Colonic mucosa (tissue), 4 donors: ENCODE results near the gene SLC44A2. TPM values are rescaled to one million over a fixed set of nuclear protein-coding genes. Genes with fewer than 3 reads are reported as not detected.

Experiments
- DNase-seq: peaks from one replicate; pipeline ENCODE4 v3.0.0-alpha.2; 2020
- H3K27ac ChIP-seq: fragments of 200-600 bp; one replicate; pipeline ENCODE4 v1.8.0; 2021
- H3K27me3 ChIP-seq: fragments of 200-600 bp; one replicate; pipeline ENCODE4 v1.8.0; 2021
- H3K36me3 ChIP-seq: fragments of 200-600 bp; one replicate; pipeline ENCODE4 v1.8.0; 2021
- H3K4me1 ChIP-seq: fragments of 200-600 bp; one replicate; pipeline ENCODE4 v1.8.0; 2021; ENCODE audit warnings: mild to moderate bottlenecking
- H3K4me3 ChIP-seq: fragments of 200-600 bp; one replicate; pipeline ENCODE4 v1.8.0; 2021
- H3K9ac ChIP-seq, 2 donors: one replicate each; pipeline ENCODE4 v1.7.0; 2013; ENCODE audit warnings: control low read depth in 2 of 2, low read depth in 2 of 2, low read length in 2 of 2
- H3K9me3 ChIP-seq: fragments of 200-600 bp; one replicate; pipeline ENCODE4 v1.8.0; 2021
- intact Hi-C: fragments of 100-400 bp; cut with DNase I; formaldehyde crosslinking; loops from one replicate; pipeline ENCODE4 v1.14.1; 2022
- total RNA-seq, 2 donors: library from RNA; stranded (reverse); fragmentation: NEBNext Ultra II Directional in 1 of 2; extraction: Animal tissue kit (Norgen Biotek cat#: 25700) in 1 of 2; gene quantifications; one replicate each; pipeline ENCODE4 v1.2.1, GENCODE V29; 2021
- TF ChIP-seq, protein P1 (sequence below): fragments of 200-600 bp; IDR thresholded peaks from one replicate; pipeline ENCODE4 v1.8.0; 2022; ENCODE audit warnings: antibody characterized with exemption, mild to moderate bottlenecking
- donor health status: healthy.
- donor health status: DM: no; HTN: no; CAD: no.
- donor health status: DM: no; HTN: no; CAD: no.

The SLC44A2 gene
- total RNA-seq, 2 donors from 2014 or later = 87.1 to 137 TPM

DNA sequence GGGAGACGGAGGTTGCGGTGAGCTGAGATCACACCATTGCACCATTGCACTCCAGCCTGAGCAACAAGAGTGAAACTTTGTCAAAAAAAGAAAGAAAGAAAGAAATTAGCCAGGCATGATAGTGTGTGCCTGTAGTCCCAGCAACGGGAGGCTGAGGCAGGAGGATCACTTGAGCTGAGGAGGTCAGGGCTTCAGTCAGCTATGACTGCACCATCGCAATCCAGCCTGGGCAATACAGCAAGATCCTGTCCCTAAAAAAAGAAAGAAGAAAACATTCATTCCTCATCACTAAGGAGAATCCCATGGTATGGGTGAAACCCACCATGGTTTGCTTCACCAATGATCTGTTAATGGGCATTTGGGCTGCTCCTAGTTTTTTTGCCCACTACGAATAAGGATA, 25.2 kb upstream of the SLC44A2 start:
- TF ChIP-seq, protein P1, sequence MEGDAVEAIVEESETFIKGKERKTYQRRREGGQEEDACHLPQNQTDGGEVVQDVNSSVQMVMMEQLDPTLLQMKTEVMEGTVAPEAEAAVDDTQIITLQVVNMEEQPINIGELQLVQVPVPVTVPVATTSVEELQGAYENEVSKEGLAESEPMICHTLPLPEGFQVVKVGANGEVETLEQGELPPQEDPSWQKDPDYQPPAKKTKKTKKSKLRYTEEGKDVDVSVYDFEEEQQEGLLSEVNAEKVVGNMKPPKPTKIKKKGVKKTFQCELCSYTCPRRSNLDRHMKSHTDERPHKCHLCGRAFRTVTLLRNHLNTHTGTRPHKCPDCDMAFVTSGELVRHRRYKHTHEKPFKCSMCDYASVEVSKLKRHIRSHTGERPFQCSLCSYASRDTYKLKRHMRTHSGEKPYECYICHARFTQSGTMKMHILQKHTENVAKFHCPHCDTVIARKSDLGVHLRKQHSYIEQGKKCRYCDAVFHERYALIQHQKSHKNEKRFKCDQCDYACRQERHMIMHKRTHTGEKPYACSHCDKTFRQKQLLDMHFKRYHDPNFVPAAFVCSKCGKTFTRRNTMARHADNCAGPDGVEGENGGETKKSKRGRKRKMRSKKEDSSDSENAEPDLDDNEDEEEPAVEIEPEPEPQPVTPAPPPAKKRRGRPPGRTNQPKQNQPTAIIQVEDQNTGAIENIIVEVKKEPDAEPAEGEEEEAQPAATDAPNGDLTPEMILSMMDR = no peak
- Histone ChIP-seq H3K27ac (no peak overlapping the region), H3K4me1 (no peaks in the 10 kb centered on the region), H3K9ac (no peak overlapping the region), H3K4me3 (no peak overlapping the region), H3K27me3 (no peaks in the 10 kb centered on the region), H3K9me3 (no peaks in the 10 kb centered on the region), H3K36me3 (no peaks in the 10 kb centered on the region)
- DNase-seq = no peak
- intact Hi-C loops = no loop called here

DNA sequence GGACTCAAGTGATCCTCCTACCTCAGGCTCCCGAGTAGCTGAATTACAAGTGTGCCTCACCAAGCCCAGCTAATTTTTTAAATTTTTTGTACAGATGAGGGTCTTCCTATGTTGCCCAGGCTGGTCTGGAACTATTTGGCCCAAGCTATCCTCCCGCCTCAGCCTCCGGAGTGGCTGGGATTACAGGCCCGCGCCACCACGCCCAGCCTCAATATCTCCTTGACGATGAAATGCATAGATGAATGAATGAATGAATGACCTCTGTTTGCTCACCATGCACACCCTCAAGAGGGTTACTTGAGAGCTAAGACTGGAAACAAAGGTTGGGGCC, 23.4 kb upstream of the SLC44A2 start:
- no peak for DNase-seq
- Histone ChIP-seq H3K4me1 (no peaks in the 10 kb centered on the region), H3K36me3 (no peaks in the 10 kb centered on the region), H3K4me3 (no peak overlapping the region), H3K9me3 (no peaks in the 10 kb centered on the region), H3K27ac (no peak overlapping the region), H3K27me3 (no peaks in the 10 kb centered on the region), H3K9ac (no peak overlapping the region)
- TF ChIP-seq, protein P1 = no peak
- intact Hi-C loops = no loop called here

DNA sequence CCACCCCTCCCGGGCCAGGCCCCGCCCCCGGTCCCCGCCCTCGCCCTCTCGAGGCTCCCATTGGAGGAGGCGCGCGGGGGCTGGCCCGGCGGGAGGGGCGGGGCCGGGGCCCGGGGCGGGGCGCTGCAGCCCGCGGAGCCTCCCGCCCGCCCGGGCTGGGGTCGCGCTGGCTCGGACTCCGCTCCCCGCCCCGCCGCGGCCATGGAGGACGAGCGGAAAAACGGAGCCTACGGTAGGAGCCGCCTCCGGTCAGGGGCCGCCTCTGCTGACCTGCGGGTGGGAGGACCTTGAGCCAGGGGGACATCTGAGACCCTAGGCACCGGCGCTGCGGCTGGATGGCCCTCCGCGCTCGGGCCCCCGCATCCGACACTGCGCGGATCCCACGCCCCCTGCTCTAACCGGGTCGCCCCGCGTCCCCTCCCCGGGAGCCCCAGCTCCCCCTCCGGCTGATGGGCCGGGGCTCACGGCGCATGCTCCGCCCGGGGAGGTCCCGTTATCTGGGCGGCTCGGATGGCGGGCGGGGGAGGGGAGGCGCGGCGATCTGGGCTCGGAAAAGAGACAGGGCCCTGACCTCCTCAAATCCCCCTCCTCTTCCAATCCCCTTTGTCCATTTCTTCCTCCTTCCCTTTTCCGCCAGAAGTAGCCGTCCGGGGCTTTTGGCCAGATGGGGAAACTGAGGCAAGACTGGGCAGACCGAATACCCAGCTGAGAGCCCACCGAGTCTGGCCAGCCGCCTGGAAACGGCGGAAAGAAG, 22.8 kb upstream of the SLC44A2 start:
- H3K27ac ChIP-seq = peak overlapping the region; percentile 78
- H3K9me3 ChIP-seq = no peaks in the 10 kb centered on the region
- peak overlapping the region; percentile 74 to 89 for H3K9ac ChIP-seq
- peak; percentile 90 for DNase-seq
- H3K4me1 ChIP-seq = no peaks in the 10 kb centered on the region
- no peaks in the 10 kb centered on the region for H3K27me3 ChIP-seq
- TF ChIP-seq, protein P1 = no peak
- intact Hi-C loops = no loop called here
- no peaks in the 10 kb centered on the region for H3K36me3 ChIP-seq
- H3K4me3 ChIP-seq = peak overlapping the region; percentile 88

DNA sequence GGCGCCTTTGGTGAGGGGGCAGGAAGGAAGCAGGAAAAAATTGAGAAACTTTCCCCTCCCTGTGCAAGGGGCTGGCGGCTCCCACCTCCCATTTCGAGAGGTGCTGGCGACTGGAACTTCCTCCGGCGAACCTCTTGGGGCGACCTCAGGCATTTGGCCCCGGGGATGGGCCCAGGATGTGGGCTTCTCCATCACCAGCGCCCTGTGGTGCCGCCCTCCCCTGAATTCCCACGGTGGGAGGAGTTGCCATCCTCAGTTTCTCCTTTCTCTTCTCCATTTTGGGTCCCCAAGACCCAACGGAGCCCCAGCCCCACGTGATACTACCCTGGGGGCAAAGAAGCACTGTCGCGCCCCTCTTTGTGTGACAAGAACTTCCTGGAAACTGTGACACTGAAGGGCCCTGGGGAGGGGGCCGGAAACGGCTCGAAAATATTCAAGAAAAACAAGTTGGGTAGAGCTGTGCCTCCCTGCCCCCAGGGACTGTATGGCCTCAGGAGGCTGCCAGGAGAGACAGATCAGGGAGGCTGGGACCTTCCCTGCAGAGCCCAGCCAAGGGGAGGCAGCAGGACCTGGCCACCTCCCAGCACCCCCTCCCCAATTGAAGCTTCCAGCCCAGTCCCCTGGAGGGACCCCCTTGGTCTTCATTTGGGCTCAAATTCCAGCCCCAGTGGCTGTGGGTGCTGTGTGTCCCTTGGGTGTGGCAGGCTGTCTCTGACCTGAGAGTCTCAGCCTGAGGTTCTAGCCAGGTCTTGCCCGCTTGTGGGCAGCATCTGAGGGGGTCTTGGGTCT, 22.1 kb upstream of the SLC44A2 start:
- Histone ChIP-seq H3K27ac (peak overlapping the region; percentile 78), H3K9me3 (no peaks in the 10 kb centered on the region), H3K4me3 (peak overlapping the region; percentile 88), H3K4me1 (no peaks in the 10 kb centered on the region), H3K9ac (peak overlapping the region; percentile 74 to 89), H3K36me3 (no peaks in the 10 kb centered on the region), H3K27me3 (no peaks in the 10 kb centered on the region)
- intact Hi-C loops = no loop called here
- peak; percentile 53 for DNase-seq
- TF ChIP-seq, protein P1 = no peak

DNA sequence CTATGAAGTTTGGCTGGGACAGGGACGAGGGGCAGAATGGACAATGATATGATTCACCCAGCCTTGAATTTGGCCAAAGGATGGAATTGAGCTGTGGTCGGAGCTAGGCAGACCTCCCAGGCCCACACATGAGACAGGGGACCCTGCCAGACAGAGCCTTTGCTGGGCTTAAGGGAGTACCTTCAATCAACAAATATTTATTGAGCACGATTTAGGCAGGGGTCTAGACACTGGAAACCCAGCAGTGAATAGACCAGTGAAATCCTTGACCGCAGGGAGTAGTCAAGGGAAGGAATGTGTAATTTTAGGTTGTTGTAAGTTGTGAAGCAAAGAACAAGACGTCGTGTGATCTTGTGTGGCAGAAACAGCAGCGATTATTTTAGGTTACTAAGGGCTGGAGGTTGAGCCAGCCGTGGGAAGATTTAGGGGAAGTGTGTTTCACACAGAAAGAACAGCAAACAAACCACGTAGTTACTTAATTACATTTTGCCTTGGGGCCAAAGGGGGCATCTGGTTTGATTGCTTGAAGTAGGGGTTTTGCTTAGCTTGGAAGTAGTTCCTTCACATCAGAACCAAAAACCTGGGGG, 21.4 kb upstream of the SLC44A2 start:
- H3K9me3 ChIP-seq = no peaks in the 10 kb centered on the region
- H3K27me3 ChIP-seq = no peaks in the 10 kb centered on the region
- peak overlapping the region; percentile 74 to 89 for H3K9ac ChIP-seq
- no peaks in the 10 kb centered on the region for H3K4me1 ChIP-seq
- DNase-seq = no peak
- peak overlapping the region; percentile 88 for H3K4me3 ChIP-seq
- TF ChIP-seq, protein P1 = no peak
- no peaks in the 10 kb centered on the region for H3K36me3 ChIP-seq
- H3K27ac ChIP-seq = peak overlapping the region; percentile 78
- intact Hi-C loops = no loop called here
